ENCODE measurements around the gene SMO.
"Not testable (repeated sequence)": the region's sequence is repeated elsewhere in the genome, so short reads cannot be mapped to it uniquely, and the experiment has no call there.

SMO gene

DNA sequence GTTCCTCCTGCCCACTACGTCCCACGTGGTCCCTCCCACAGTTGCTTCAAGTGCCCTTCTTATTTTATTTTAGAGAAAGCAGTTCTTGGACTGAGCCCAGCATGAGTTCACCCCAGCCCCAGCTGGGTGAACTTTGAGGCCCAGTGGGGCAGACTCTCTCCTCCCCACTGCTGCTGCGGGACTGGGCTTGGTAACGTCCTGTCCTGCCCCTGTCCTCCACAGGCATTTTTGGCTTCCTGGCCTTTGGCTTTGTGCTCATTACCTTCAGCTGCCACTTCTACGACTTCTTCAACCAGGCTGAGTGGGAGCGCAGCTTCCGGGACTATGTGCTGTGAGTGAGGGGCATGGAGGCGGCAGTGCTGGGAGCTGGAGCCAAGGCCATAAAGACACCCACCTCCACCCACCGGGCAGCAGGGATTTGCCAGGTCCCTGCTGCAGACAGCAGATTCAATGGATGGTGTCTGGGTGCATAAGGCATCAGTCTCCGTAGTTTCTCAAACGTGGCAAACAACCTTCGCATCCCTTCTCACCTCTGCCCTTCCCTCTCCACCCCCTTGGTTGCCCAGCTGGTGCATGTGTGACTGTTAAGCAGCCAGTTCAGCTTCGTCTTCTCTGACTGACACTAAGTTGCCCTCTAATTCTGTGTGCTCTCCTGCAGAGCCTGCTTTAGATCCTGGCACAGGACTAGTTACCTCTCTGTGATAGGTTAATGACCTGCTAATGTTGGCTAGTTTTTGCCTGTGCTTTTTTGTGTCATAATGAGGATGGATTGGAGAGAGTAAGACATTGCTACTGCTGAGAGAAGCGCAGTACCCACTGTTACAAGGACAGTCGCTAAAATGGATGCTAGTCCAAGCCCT, 20.9 kb downstream of the SMO start:
- DNase-seq: no peak

DNA sequence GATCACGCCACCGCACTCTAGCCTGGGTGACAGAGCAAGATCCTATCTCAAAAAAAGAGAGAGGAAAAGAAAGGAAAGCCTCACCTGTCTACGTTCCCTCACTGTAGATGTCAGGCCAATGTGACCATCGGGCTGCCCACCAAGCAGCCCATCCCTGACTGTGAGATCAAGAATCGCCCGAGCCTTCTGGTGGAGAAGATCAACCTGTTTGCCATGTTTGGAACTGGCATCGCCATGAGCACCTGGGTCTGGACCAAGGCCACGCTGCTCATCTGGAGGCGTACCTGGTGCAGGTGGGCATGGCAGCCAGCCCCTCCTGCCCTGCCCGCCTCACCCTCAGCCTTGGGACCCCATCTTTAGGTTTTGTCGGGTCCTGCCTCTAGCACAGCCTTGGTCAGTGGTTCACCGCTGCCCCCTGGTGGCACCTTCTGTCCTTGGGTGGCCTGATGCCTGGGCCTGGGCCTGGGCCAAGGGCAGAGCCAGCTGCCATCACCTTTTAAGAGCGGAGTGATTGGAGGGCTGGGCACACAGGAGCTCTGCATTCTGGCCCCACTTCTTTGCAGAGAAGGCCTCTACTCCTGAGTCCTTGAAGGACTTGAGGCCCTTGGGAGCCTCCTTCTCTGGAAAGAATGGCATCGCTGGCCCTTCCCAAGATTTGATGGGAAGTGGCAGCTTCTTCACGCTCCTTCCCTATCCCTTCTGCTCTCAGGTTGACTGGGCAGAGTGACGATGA, 22.0 kb downstream of the SMO start:
- DNase-seq: peak; percentile 43

DNA sequence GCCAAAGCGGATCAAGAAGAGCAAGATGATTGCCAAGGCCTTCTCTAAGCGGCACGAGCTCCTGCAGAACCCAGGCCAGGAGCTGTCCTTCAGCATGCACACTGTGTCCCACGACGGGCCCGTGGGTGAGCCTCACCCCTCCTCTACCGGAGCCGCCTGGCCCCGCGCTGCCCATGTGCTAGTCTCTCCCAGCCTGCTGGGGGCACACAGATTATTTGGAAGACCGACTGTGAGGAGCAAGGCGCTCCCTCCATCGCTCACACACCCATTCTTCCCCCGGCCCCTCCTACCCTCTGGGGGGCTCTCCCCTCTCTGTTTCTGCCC, 22.5 kb downstream of the SMO start:
- DNase-seq: no peak

DNA sequence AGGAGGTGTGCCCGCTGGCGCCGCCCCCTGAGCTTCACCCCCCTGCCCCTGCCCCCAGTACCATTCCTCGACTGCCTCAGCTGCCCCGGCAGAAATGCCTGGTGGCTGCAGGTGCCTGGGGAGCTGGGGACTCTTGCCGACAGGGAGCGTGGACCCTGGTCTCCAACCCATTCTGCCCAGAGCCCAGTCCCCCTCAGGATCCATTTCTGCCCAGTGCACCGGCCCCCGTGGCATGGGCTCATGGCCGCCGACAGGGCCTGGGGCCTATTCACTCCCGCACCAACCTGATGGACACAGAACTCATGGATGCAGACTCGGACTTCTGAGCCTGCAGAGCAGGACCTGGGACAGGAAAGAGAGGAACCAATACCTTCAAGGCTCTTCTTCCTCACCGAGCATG, 23.7 kb downstream of the SMO start:
- DNase-seq: no peak

DNA sequence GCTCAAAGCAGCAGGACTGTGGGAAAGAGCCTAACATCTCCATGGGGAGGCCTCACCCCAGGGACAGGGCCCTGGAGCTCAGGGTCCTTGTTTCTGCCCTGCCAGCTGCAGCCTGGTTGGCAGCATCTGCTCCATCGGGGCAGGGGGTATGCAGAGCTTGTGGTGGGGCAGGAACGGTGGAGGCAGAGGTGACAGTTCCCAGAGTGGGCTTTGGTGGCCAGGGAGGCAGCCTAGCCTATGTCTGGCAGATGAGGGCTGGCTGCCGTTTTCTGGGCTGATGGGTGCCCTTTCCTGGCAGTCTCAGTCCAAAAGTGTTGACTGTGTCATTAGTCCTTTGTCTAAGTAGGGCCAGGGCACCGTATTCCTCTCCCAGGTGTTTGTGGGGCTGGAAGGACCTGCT, 24.2 kb downstream of the SMO start:
- no peak for DNase-seq

DNA sequence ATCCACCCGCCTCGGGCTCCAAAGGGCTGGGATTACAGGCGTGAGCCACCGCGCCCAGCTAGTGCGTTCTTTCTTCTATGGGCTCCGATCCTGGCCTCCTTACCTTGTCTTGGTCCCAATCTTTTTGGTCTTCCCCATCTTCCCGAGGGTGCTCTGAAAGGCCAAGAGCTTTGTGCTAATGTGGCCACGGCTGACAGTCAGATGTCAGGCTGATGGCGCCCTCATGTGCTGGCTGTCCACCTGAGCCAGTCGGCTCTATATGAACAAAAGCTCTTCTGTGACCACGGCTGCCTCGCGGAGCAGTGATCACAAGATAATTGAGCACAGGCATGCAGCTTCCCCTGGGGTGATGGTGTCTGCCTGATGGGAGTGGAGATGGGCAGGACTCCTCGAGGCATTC, 25.4 kb downstream of the SMO start:
- no peak for DNase-seq

DNA sequence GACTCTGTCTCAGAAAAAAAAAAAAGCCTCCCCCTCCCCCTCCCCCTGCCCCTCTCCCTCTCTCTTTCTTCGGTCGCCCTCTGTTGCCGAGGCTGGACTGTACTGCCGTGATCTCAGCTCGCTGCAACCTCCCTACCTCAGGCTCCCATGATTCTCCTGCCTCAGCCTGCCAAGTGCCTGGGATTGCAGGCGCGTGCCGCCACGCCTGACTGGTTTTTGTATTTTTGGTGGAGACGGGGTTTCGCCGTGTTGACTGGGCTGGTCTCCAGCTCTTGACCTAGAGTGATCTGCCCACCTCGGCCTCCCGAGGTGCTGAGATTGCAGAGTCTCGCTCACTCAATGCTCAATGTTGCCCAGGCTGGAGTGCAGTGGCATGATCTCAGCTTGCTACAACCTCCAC, 27.3 kb downstream of the SMO start:
- DNase-seq: not testable (repeated sequence)

DNA sequence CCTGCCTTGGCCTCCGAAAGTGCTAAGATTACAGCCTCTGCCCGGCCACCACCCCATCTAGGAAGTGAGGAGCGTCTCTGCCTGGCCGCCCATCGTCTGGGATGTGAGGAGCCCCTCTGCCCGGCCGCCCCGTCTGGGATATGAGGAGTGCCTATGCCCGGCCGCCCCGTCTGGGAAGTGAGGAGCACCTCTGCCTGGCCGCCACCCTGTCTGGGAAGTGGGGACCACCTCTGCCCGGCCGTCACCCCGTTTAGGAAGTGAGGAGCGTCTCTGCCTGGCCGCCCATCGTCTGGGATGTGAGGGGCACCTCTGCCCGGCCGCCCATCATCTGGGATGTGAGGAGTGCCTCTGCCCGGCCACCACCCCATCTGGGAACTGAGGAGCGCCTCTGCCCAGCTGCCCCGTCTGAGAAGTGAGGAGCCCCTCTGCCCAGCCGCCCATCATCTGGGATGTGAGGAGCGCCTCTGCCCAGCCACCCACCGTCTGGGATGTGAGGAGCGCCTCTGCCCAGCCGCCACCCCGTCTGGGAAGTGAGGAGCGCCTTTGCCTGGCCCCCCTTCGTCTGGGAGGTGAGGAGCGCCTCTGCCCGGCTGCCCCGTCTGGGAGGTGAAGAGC, 27.8 kb downstream of the SMO start:
- DNase-seq: not testable (repeated sequence)

DNA sequence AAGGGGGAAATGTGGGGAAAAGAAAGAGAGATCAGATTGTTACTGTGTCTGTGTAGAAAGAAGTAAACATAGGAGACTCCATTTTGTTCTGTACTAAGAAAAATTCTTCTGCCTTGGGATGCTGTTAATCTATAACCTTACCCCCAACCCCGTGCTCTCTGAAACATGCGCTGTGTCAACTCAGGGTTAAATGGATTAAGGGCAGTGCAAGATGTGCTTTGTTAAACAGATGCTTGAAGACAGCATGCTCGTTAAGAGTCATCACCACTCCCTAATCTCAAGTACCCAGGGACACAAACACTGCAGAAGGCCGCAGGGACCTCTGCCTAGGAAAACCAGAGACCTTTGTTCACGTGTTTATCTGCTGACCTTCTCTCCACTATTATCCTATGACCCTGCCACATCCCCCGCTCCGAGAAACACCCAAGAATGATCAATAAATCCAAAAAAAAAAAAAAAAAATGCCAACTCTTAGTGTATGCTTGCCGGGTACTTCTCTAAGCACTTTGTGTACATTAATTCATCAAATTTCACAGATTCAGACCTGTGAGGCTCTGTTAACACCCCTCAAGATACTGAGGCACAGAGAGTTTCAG, 28.5 kb downstream of the SMO start:
- DNase-seq: not testable (repeated sequence)

DNA sequence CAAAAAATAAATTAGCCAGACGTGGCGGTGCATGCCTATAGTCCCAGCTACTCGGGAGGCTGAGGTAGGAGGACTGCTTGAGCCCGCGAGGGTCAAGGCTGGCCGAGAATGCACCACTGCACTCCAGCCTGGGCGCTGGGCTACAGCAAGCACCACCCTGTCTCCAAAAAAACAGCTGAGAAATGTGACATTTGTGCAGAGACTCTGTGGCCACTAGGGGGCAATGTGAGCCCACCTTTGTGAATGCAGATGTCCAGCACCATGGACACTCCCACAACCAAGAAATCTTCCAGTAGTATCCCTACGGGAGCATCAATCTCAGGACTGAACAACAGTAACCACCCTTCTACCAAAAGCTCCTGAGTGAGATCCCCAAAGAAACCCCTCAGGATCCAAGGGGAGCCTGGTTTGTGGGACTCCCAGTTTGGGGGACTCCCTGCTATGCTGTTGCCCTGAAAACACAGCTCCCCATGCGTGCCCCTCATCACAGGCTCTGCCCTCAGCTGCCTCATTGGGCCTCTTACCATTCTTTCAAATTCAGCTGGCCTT, 30.2 kb downstream of the SMO start:
- peak; percentile 58 for DNase-seq

DNA sequence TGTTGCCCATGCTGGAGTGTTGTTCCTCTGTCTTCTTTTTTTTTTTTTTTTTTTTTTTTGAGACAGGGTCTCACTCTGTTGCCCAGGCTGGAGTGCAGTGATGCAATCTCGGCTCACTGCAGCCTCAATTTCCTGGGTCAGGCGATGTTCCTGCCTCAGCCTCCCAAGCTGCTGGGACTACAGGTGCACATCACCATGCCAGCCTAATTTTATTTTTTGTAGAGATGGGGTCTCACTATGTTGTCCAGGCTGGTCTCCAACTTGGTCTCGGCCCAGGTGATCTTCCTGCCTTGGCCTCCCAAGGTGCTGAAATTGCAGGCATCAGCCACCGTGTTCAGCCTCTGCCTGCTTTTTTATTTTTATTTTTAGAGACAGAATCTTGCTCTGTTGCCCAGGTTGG, 30.7 kb downstream of the SMO start:
- DNase-seq: not testable (repeated sequence)

DNA sequence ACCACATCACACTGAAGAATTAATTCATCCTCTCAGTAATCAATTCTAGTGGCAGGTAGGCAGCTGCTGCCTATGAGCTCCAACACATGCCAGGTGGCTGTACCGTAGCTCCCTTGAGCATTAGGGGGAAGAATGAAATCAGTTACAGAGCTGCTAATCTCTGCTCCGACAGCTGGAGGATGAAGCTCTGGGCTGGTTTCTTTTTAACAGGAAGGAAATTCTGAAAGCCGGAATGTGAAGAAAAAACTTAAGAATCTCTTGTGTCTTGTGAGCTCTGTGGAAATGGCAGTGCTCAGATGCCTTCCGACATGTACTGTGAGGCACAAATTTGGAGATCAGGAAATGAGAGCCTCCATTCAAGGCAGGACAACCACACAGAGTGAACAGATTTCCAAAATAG, 33.6 kb downstream of the SMO start:
- DNase-seq: no peak

DNA sequence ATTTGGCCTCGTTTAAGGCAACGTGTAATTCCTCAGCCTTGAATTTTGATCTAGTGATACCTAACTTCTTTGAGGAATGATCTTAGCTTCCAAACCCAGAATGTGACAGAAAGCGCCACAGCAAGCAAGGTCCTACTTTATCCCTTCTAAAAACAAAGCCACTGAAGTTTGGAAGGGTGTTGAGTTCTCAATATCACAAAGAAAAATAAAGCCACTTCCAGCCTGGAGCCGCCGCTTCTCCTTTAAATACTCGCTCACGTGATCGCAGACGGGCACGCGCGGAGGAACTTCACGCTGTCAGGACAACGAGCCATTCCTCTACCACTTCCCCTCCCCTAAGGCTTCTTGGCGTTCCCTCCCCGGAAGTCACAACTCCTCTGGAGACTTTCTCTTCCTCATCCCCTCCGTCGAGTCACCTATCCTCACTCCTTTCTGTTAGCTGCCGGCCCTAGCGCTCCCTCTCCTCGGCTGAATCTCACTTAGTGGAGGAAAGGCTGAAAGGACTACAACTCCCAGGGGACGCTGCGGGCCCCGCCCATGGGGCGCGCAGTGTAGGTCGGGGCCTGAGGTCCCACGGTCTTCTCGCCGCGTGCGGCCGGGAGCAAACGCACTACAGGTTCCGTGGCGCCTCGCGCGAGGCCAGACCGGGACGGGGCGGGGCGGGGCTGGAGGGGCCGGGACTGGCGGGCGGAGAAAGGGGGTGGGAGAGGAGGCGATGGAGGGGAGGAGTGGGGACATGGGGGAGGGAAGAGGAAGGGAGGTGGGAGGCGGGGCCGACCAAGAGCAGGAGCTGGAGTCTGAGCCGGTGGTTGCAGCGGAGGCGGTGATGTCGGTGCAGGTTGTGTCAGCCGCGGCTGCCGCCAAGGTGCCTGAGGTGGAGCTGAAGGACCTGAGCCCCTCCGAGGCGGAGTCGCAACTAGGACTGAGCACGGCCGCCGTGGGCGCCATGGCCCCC, 36.1 kb downstream of the SMO start, which contains the start of gene AHCYL2:
Gene AHCYL2, plus strand, starts transcription at position 780 of the 955 bp plus-strand sequence.
- peak; percentile 99 for DNase-seq

DNA sequence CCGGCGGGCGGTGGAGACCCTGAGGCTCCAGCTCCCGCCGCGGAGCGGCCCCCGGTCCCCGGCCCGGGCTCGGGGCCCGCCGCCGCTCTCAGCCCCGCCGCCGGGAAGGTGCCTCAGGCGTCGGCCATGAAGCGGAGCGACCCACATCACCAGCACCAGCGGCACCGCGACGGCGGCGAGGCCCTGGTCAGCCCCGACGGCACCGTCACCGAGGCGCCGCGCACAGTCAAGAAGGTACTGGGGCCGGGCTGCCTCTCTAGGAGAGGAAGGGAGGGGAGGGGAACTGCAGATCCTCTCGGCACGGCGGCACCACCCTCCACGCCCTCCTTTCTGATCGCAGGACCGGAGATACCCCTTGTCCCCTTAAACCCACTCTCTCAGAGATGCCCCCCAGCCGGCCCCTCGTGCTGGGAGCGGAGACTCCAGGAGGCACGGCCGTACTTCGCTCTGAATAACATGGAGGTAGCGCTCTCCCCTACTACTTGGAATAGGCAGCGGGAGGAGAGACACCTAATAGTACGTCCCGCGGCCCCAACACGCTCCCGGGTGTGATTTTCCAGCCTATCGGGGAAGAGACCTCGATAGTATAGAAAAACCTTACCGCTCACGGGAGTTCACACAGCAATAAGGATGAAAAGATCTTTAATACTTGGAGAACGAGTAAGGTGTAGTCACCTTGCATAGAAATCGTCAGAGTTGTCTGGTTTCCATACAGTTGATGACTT, 36.9 kb downstream of the SMO start:
- DNase-seq: peak; percentile 46

DNA sequence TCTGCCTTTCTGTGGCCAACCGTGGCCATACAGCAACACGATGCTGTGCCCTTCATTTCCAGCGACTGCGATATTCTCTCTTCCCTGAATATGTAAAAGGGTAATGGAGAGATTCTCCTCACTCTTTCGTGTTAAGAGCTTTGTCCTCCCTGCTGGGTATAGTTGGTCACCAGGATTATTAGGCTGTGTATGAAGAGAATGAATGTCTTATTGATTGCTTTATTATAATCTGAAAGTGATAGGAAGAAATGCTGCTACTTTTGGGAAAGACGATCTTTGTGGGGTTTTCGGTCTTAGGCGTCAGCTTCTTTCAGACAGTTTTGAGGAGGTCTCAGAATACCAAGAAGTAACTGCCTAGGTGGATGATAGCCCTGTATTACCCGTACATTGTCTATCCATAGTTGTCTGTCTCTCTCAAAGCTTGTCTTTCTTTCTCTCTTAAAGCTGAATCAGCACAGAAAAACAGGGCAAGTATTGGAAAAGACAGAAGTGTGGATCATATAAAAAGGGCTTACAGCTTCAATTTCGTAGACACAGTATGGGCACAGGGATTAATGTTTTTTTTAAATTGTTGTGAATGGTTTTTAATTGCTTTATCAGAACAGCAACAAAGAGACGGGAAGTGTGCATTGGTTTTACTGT, 37.6 kb downstream of the SMO start:
- no peak for DNase-seq

DNA sequence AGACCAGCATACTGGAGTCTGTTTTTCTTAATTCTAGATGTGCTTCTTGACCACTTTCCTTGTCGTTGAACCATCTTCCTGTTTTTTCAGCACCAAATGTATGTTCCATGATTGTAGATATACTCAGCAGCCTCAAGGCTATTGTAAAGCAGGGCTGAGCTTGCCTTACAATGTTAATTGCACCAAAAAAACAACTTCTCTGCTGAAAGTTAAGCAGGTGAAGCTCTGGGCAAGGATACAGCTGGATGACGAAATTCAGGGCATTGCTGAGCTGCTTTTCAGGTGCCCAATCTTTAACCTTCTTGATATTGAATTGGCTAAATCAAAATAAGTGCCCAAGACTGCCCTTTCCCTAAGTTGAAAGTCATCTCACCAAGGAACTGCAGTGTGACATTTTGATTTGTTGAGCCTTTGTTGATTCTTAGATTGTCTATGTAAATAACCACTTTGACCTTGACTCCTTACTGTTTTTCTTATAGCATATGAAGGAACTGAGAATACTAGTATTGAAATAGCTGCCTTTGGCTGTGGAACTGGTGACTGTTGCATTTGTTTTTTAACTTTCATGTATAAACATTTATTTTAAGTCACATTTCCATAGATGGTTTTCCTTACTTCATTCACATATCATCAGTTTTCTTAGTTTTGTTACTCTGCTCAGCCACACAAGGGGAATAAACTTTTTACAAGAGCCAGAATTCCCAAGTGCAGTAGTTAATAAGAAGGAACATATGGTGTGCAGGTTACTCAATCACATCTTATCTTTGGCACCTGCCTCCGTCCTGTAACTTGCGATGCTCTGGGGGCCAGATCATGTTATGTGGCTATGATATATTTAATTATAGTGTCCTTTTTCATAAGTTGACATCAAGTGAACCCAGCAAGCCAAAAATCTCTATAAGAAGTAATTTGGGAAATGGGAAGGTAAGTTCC, 39.5 kb downstream of the SMO start:
- DNase-seq: no peak

DNA sequence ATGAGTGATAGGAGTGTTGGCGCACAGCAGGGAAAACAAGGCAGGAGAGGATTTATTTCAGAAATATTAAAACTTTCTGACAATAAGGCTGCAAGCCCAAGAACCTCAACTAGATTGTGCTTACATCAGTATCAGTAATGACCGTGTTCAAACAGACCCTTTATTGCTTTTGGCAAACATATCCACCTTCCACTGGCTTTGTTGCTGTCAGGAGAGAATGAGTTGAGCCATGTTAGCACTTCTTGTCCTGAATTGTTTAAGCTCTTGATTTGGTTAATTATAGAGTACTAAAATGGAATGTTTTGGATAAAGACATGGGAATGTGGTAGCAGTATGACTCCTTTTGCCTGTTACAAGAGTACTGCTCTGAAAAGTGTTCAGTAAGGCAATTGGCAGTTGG, 40.2 kb downstream of the SMO start:
- DNase-seq: no peak

DNA sequence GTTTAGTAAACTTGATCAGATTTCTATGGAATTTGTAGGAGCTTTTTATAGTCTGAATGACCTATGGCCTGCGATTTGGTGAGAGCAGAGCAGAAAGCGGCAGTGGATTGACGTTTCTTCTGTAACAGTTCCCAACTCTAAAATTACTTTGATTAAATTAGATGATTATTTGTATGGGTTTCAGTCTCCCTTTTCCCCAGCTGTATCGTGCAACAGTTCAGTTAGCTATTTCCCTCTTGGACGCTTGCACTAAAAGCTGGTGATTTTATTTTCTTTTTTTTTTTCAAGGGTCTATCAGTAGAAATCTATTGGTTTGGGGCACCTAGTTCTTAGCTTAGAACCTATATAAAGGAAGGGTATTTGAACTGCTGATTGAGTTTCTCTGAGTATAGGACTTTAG, 43.2 kb downstream of the SMO start:
- no peak for DNase-seq

DNA sequence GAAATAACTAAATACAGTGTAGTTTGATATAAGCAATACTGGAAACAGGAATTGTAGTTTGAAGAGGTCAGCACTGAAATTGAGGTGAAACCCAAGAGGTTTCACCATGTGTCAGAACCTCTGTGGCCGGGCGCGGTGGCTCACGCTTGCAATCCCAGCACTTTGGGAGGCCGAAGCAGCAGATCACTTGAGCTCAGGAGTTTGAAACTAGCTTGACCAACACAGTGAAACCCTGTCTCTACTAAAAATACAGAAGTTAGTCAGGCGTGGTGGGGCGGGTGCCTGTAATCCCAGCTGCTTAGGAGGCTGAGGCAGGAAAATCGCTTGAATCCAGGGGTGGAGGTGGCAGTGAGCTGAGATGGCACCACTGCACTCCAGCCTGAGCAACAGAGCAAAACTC, 50.1 kb downstream of the SMO start:
- no peak for DNase-seq
